Neural cell (in vitro differentiated cells): Measurements from ENCODE around the gene WDR83. TPM values are rescaled to one million over a fixed set of nuclear protein-coding genes. Genes with fewer than 3 reads are reported as not detected.

Source experiments
- H2AFZ ChIP-seq: fragments of 200-600, 300-800 bp; sonication (generic), shearing (Covaris generic); 2 replicates; pipeline ENCODE4 v1.6.0; 2014; ENCODE audit warnings: low read depth, mild to moderate bottlenecking, antibody characterized with exemption, low read length, moderate library complexity
- H3F3A ChIP-seq: fragments of 200-600 bp; shearing (Covaris generic); 2 replicates; pipeline ENCODE4 v1.6.1; 2016; ENCODE audit warnings: mild to moderate bottlenecking, moderate library complexity, mixed read lengths, antibody characterized with exemption, low read length; ENCODE audit not compliant: insufficient read depth, poor library complexity, severe bottlenecking
- H3K27ac ChIP-seq: fragments of 200-600, 300-800 bp; sonication (generic), shearing (Covaris generic); 2 replicates; pipeline ENCODE4 v1.5.1; 2014; ENCODE audit warnings: mild to moderate bottlenecking, low read length, moderate library complexity
- H3K27me3 ChIP-seq: fragments of 300-800, 200-600 bp; sonication (generic), shearing (Covaris generic); 2 replicates; pipeline ENCODE4 v1.6.0; 2014; ENCODE audit warnings: mild to moderate bottlenecking, low read depth, low read length, moderate library complexity; ENCODE audit not compliant: insufficient read depth
- H3K36me3 ChIP-seq: fragments of 300-800, 200-600 bp; sonication (generic), shearing (Covaris generic); 2 replicates; pipeline ENCODE4 v1.5.1; 2014; ENCODE audit warnings: mild to moderate bottlenecking, antibody characterized with exemption, low read length, moderate library complexity; ENCODE audit not compliant: insufficient read depth
- H3K4me2 ChIP-seq: fragments of 300-800, 200-600 bp; sonication (generic), shearing (Covaris generic); 2 replicates; pipeline ENCODE4 v1.6.0; 2014; ENCODE audit warnings: mild to moderate bottlenecking, low read length
- H3K4me3 ChIP-seq: fragments of 300-800, 200-600 bp; sonication (generic), shearing (Covaris generic); 2 replicates; pipeline ENCODE4 v1.5.1; 2014; ENCODE audit warnings: mild to moderate bottlenecking, low read length, moderate library complexity
- H3K79me2 ChIP-seq: fragments of 200-600 bp; shearing (Covaris generic); replicated peaks from 2 replicates; pipeline ENCODE4 v1.6.0; 2014; ENCODE audit warnings: mild to moderate bottlenecking, low read length, moderate library complexity; ENCODE audit not compliant: insufficient read depth
- H3K9ac ChIP-seq: fragments of 300-800, 200-600 bp; sonication (generic), shearing (Covaris generic); 2 replicates; pipeline ENCODE4 v1.6.1; 2016; ENCODE audit warnings: mild to moderate bottlenecking, low read length, mixed read lengths
- H3K9me2 ChIP-seq: fragments of 200-600 bp; shearing (Covaris generic); 2 replicates; pipeline ENCODE4 v1.6.1; 2016; ENCODE audit warnings: mild to moderate bottlenecking, low read length, mixed read lengths; ENCODE audit not compliant: insufficient read depth
- H3K9me3 ChIP-seq: fragments of 200-600, 300-800 bp; sonication (generic), shearing (Covaris generic); 2 replicates; pipeline ENCODE4 v1.6.1; 2016; ENCODE audit warnings: mild to moderate bottlenecking, mixed run types, low read length, moderate library complexity, mixed read lengths
- H4K20me1 ChIP-seq: fragments of 200-600 bp; shearing (Covaris generic); 2 replicates; pipeline ENCODE4 v1.6.1; 2016; ENCODE audit warnings: mild to moderate bottlenecking, mixed run types; ENCODE audit not compliant: insufficient read depth
- EZH2 ChIP-seq: fragments of 200-600, 300-800 bp; shearing (Covaris generic), sonication (generic); IDR thresholded peaks from 2 replicates; pipeline ENCODE4 v1.6.1; 2014; ENCODE audit warnings: antibody characterized with exemption, low read length, borderline replicate concordance, mild to moderate bottlenecking; ENCODE audit not compliant: insufficient read depth, poor library complexity, severe bottlenecking
- POLR2AphosphoS5 ChIP-seq: IDR thresholded peaks from 2 replicates; pipeline ENCODE4 v1.6.1; 2012
- RAD21 ChIP-seq: fragments of 450-650 bp; conservative IDR thresholded peaks from 2 replicates; pipeline ENCODE4 v1.6.1; 2014; ENCODE audit warnings: antibody characterized with exemption, mild to moderate bottlenecking, moderate library complexity
- SMC3 ChIP-seq: fragments of 450-650 bp; conservative IDR thresholded peaks from 2 replicates; pipeline ENCODE4 v1.6.1; 2014; ENCODE audit warnings: antibody characterized with exemption, mild to moderate bottlenecking, moderate library complexity; ENCODE audit not compliant: poor library complexity
- TAF1 ChIP-seq: IDR thresholded peaks from 2 replicates; pipeline ENCODE4 v1.6.1; 2012; ENCODE audit warnings: low read depth
- polyA plus RNA-seq: library from polyadenylated mRNA; depleted of rRNA; stranded (reverse); fragments of >200 nt; gene quantifications from 2 replicates; pipeline ENCODE4 v1.2.3, GENCODE V29; 2014
- TF ChIP-seq, protein P1 (sequence below): fragments of 450-650 bp; IDR thresholded peaks from 2 replicates; pipeline ENCODE4 v1.5.1; 2014; ENCODE audit warnings: antibody characterized with exemption, mild to moderate bottlenecking, moderate library complexity; ENCODE audit not compliant: poor library complexity, severe bottlenecking
- TF ChIP-seq, protein P2 (sequence below): IDR thresholded peaks from 2 replicates; pipeline ENCODE4 v1.6.1; 2012; ENCODE audit warnings: borderline replicate concordance

Gene WDR83
- polyA plus RNA-seq, 1 donor from 2014 or later: 45.3 TPM

DNA sequence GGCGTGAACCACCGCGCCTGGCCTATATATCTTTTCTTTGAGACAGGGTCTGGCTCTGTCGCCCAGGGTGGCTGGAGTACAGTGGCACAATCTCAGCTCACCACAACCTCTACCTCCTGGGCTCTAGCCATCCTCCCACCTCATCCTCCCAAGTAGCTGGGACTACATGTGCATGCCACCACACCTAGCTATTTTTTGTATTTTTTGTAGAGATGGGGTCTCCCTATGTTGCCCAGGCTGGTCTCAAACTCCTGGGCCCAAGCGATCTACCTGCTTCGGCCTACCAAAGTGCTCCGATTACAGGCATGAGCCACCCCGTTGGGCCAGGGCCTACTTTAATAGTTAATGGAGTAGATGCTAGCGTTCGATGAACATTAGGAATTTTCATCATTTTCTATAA, 53.7 kb downstream of the WDR83 start:
- Histone ChIP-seq H3K9ac (peak overlapping the region; percentile 87), H3K27ac (peak overlapping the region; percentile 87), H3K9me2 (no peaks in the 10 kb centered on the region), H3F3A (peaks cover 5% of the 10 kb centered on the region), H2AFZ (no peak overlapping the region), H3K9me3 (no peaks in the 10 kb centered on the region), H3K36me3 (no peaks in the 10 kb centered on the region), H3K79me2 (peaks cover 27% of the 10 kb centered on the region), H3K4me3 (peak overlapping the region; percentile 85), H3K4me2 (no peak overlapping the region), H4K20me1 (no peaks in the 10 kb centered on the region), H3K27me3 (no peaks in the 10 kb centered on the region)
- TF ChIP-seq, protein P1, sequence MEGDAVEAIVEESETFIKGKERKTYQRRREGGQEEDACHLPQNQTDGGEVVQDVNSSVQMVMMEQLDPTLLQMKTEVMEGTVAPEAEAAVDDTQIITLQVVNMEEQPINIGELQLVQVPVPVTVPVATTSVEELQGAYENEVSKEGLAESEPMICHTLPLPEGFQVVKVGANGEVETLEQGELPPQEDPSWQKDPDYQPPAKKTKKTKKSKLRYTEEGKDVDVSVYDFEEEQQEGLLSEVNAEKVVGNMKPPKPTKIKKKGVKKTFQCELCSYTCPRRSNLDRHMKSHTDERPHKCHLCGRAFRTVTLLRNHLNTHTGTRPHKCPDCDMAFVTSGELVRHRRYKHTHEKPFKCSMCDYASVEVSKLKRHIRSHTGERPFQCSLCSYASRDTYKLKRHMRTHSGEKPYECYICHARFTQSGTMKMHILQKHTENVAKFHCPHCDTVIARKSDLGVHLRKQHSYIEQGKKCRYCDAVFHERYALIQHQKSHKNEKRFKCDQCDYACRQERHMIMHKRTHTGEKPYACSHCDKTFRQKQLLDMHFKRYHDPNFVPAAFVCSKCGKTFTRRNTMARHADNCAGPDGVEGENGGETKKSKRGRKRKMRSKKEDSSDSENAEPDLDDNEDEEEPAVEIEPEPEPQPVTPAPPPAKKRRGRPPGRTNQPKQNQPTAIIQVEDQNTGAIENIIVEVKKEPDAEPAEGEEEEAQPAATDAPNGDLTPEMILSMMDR: no peak
- no peak for TF ChIP-seq EZH2

DNA sequence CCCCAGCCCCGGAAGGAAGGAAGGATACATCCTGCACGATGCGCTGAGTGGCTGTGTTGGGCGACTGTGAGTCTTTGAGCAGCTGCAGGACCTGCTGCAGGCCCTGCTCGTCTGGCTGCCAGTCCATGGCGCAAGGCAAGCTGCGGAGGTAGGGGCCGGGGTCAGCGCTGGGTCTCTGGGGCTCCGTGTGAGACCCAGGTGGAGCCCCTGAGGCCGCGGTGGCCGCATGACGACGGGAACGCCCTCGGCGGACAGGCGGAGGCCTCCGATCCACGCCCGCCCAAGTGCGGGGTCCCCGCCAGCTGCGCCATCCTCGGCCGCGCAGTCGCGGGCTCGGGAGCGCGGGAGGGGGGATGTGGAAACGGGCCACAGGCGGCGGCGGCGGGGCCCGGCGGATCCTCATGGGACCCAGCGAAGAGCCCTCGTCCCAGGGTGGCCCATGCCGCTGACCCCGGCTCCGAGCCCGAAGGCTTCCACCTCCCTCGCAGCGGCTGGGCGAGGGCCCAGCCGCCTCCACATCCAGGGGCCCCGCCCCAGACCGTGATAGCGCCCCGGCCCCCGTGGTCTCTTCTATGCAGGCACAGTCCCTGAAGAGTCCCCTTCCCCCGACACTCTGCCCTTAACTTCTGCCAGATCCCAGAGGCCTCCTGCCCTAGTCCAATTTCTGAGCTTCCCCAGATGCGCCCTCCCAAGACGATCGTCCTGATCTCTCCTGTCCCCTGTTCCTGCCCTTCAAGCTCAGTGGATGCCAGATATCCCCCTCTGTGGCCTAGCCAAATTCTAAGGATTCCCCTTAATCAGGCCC, 54.4 kb downstream of the WDR83 start:
- Histone ChIP-seq H3K27ac (peak overlapping the region; percentile 87), H3K36me3 (no peaks in the 10 kb centered on the region), H3K9ac (peak overlapping the region; percentile 87), H3K79me2 (peaks cover 27% of the 10 kb centered on the region), H4K20me1 (no peaks in the 10 kb centered on the region), H2AFZ (no peak overlapping the region), H3K9me3 (no peaks in the 10 kb centered on the region), H3K9me2 (no peaks in the 10 kb centered on the region), H3K4me2 (peak overlapping the region; percentile 96), H3K27me3 (no peaks in the 10 kb centered on the region), H3F3A (peaks cover 5% of the 10 kb centered on the region), H3K4me3 (peak overlapping the region; percentile 85)
- TF ChIP-seq TAF1 (no peak), SMC3 (no peak), RAD21 (no peak)

DNA sequence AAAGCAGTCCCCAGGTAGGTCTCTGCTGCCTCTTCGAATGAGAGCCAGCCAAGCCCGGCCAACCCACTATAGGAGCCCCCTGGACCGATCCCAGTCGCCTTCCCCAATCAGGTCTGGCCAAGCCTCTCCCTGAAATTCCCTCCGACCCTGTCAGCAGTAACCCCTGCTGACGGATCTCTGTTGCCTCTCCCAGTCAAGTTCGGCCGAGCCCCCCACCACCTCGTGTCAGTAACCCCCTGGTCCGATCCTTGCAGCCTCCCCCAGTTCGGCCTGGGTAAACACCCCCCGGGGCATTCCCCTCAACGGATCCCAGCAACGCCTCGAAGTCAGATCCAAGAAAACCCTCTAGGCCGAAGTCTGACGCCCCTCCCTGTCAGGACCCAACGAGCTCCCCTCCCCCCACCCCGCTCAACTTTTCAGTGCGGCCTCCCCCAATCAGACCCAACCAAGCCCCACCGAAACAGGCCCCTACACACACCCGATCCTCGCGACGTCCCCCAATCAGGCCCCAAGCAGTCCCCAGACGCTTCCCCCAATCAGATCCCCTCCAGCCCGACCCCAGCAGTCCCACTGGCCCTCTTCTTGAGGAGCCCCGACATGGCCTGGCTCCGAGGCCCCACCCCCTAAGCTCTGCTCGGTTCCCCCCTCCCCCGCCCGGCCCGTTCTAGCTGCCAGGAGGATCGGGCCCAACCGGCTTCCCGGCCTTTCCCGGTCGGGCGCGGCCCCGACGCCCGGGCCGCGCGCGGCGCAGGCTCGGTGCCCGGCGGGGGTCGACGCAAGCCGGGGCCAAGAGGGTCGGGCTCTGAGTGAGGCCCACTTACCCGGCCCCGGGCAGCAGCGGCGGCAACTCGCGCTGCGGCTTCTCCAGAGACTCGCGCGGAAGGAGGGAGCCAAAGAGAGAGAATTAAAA, 55.3 kb downstream of the WDR83 start:
- Histone ChIP-seq H3K9ac (peak overlapping the region; percentile 87), H3K4me3 (peak overlapping the region; percentile 85), H3K9me2 (no peaks in the 10 kb centered on the region), H3K79me2 (peaks cover 27% of the 10 kb centered on the region), H3F3A (peaks cover 5% of the 10 kb centered on the region), H3K9me3 (no peaks in the 10 kb centered on the region), H2AFZ (peak overlapping the region; percentile 32), H3K27ac (peak overlapping the region; percentile 87), H3K27me3 (no peaks in the 10 kb centered on the region), H3K4me2 (peak overlapping the region; percentile 96), H4K20me1 (no peaks in the 10 kb centered on the region), H3K36me3 (no peaks in the 10 kb centered on the region)
- TF ChIP-seq, protein P2, sequence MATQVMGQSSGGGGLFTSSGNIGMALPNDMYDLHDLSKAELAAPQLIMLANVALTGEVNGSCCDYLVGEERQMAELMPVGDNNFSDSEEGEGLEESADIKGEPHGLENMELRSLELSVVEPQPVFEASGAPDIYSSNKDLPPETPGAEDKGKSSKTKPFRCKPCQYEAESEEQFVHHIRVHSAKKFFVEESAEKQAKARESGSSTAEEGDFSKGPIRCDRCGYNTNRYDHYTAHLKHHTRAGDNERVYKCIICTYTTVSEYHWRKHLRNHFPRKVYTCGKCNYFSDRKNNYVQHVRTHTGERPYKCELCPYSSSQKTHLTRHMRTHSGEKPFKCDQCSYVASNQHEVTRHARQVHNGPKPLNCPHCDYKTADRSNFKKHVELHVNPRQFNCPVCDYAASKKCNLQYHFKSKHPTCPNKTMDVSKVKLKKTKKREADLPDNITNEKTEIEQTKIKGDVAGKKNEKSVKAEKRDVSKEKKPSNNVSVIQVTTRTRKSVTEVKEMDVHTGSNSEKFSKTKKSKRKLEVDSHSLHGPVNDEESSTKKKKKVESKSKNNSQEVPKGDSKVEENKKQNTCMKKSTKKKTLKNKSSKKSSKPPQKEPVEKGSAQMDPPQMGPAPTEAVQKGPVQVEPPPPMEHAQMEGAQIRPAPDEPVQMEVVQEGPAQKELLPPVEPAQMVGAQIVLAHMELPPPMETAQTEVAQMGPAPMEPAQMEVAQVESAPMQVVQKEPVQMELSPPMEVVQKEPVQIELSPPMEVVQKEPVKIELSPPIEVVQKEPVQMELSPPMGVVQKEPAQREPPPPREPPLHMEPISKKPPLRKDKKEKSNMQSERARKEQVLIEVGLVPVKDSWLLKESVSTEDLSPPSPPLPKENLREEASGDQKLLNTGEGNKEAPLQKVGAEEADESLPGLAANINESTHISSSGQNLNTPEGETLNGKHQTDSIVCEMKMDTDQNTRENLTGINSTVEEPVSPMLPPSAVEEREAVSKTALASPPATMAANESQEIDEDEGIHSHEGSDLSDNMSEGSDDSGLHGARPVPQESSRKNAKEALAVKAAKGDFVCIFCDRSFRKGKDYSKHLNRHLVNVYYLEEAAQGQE: peak; percentile 28
- no peak for TF ChIP-seq TAF1
- peak; percentile 6 for TF ChIP-seq POLR2AphosphoS5
- TF ChIP-seq, protein P1: no peak
